Measurements from ENCODE around the gene HNRNPF.
A peak's percentile ranks its signal among the peaks of the same experiment; 100 is the strongest.
"Not testable (repeated sequence)": the region's sequence is repeated elsewhere in the genome, so short reads cannot be mapped to it uniquely, and the experiment has no call there.

HNRNPF gene

DNA sequence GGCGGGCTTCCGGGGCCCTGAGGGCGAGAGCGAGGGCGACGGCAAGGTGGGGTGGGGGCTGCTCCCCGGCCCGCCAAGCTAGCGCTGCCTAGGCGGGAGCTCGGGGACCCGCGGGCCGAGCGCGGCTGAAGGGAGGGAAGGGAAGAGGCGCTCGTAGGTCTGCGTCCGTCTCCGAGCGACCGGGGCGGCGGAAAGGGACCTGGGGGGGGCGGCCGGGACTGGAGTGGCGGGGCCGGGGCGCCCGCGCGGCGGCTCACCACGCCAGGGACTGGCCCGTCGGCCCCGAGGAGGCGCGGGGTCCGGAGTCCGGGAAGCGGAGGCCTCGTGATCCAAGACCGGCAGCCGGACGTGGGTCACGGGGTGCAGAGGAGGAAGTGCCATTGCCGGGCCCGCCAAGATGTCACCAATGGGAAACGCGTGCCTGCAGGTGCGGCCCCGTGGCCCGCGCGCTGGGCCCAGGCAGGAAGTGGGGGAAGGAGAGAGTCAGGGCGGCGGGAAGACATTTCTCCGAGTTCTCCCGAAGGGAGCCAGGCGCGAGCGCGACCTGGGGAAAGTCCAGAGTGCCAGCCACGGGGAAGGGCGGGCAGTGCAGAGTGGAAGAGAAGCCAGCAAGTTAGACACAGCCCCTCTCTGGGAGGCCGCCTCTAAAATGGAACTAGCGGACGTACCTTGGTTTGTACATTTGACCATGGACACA lies 11.9 kb downstream of the HNRNPF start:
- TF ChIP-seq, protein P1, sequence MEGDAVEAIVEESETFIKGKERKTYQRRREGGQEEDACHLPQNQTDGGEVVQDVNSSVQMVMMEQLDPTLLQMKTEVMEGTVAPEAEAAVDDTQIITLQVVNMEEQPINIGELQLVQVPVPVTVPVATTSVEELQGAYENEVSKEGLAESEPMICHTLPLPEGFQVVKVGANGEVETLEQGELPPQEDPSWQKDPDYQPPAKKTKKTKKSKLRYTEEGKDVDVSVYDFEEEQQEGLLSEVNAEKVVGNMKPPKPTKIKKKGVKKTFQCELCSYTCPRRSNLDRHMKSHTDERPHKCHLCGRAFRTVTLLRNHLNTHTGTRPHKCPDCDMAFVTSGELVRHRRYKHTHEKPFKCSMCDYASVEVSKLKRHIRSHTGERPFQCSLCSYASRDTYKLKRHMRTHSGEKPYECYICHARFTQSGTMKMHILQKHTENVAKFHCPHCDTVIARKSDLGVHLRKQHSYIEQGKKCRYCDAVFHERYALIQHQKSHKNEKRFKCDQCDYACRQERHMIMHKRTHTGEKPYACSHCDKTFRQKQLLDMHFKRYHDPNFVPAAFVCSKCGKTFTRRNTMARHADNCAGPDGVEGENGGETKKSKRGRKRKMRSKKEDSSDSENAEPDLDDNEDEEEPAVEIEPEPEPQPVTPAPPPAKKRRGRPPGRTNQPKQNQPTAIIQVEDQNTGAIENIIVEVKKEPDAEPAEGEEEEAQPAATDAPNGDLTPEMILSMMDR (IDR thresholded peaks at IDR 0.05) = peak; percentile 38
- H3K4me1 ChIP-seq (ENCODE audit: control insufficient read depth in 1 of 2, insufficient read depth in 1 of 2, low read depth in 1 of 2, low read length in 1 of 2) = peaks cover 61 to 62% of the 10 kb centered on the region in 2 experiments
- peaks cover 12% of the 10 kb centered on the region for H3K36me3 ChIP-seq
- no peaks in the 10 kb centered on the region for H3K27me3 ChIP-seq
- H3K27ac ChIP-seq = peak overlapping the region; percentile 98
- H3K4me3 ChIP-seq (ENCODE audit: low read depth in 1 of 2, low read length in 1 of 2) = peak overlapping the region; percentile 63 to 90
- H3K9me3 ChIP-seq = no peaks in the 10 kb centered on the region

DNA sequence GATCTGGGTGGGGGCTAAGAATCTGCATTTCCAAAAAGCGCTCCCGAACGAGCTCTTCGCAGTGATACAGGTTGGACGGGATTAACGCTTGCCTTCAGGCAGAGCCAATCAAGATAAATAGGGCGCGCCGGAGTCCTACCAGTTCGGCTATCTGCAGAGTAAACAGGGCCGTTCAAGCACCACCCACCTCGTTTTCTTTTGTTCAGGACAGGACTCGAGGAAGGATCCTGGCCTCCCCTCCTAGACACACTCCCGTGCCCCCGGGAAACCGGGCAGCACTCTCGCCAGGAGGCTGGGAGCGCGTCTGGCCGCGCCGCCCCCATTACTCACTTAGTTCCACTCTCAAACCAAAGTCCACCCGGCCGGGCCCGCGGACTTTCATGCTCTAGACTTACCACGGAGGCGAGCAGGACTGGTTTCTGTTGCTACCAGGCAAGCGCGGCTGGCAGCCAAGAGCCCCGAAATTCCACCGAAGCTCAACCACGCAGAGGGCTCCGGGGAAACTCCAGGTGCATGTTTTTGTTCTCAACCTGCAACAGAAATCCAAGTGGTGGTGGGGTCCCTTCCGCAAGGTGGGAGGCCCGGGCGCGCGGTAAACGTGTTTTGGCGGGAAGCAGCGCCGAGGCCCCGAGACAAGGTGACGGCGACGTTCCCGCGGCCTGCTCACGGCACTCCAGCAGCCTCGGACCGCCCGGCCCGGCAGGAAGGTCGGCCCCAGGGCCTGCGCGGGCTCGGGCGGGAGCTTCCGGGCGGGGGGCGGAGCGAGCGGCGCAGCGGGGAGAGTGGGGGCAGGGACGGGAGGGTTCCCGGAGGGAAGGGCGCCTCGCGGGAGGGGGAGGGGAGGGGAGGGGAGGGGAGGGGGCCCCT lies 12.7 kb downstream of the HNRNPF start:
- H3K36me3 ChIP-seq = peaks cover 20% of the 10 kb centered on the region
- peak overlapping the region; percentile 98 for H3K27ac ChIP-seq
- H3K4me1 ChIP-seq (ENCODE audit: control insufficient read depth in 1 of 2, insufficient read depth in 1 of 2, low read depth in 1 of 2, low read length in 1 of 2) = peaks cover 61 to 62% of the 10 kb centered on the region in 2 experiments
- H3K4me3 ChIP-seq (ENCODE audit: low read depth in 1 of 2, low read length in 1 of 2) = peak overlapping the region; percentile 63 to 90
- TF ChIP-seq, protein P1 (IDR thresholded peaks at IDR 0.05) = no peak
- no peaks in the 10 kb centered on the region for H3K9me3 ChIP-seq
- H3K27me3 ChIP-seq = no peaks in the 10 kb centered on the region

DNA sequence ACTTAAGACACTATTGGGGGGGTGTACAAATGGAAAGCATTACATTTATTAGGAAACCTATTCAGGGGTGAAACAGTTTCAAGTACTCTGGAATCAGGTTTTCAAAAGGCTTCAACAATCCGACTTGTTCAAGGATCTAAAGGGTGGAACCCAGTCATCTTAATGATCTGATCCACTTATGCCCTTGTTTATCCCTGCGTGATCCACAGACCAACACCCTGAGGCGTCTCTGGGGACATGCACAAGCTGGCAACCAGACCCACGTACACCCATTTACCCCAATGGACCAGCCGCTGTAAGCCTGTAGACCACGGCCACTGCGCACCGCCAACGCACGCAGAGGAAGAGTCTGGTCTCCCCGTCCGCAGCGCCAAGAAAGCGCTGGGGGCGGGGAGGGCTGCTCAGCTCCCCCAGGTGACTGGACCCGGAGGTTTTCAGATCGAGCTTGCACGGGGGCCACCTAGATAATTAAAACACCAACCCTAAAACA lies 13.4 kb downstream of the HNRNPF start:
- TF ChIP-seq, protein P1 (IDR thresholded peaks at IDR 0.05) = no peak
- Histone ChIP-seq H3K27me3 (no peaks in the 10 kb centered on the region), H3K4me3 (ENCODE audit: low read depth in 1 of 2, low read length in 1 of 2) (peak overlapping the region; percentile 63 to 90), H3K27ac (peak overlapping the region; percentile 98), H3K4me1 (ENCODE audit: control insufficient read depth in 1 of 2, insufficient read depth in 1 of 2, low read depth in 1 of 2, low read length in 1 of 2) (peaks cover 61 to 62% of the 10 kb centered on the region in 2 experiments), H3K9me3 (no peaks in the 10 kb centered on the region), H3K36me3 (peaks cover 27% of the 10 kb centered on the region)

DNA sequence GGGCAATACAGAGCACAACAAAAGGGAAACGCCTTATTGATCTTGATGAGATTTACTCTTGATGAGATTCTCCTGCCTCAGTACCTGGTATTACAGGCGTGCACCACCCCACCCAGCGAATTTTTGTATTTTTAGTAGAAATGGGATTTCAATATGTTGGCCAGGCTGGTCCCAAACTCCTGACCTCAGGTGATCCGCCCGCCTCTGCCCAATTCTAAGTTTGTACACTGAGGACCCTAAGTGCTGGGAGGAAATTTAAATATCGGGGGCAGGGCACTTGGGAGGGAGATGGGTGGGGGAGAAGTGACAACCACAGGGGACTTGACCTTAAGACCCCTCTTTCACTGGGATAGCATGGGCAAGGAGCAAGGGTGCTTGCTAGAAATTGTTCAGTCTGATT lies 14.1 kb downstream of the HNRNPF start:
- H3K36me3 ChIP-seq = peaks cover 34% of the 10 kb centered on the region
- H3K4me3 ChIP-seq (ENCODE audit: low read depth in 1 of 2, low read length in 1 of 2) = peak overlapping the region in 1 of 2 experiments; percentile 63
- no peaks in the 10 kb centered on the region for H3K9me3 ChIP-seq
- H3K27ac ChIP-seq = peak overlapping the region; percentile 98
- H3K27me3 ChIP-seq = no peaks in the 10 kb centered on the region
- TF ChIP-seq, protein P1 (IDR thresholded peaks at IDR 0.05) = no peak
- H3K4me1 ChIP-seq (ENCODE audit: control insufficient read depth in 1 of 2, insufficient read depth in 1 of 2, low read depth in 1 of 2, low read length in 1 of 2) = peaks cover 61 to 62% of the 10 kb centered on the region in 2 experiments

DNA sequence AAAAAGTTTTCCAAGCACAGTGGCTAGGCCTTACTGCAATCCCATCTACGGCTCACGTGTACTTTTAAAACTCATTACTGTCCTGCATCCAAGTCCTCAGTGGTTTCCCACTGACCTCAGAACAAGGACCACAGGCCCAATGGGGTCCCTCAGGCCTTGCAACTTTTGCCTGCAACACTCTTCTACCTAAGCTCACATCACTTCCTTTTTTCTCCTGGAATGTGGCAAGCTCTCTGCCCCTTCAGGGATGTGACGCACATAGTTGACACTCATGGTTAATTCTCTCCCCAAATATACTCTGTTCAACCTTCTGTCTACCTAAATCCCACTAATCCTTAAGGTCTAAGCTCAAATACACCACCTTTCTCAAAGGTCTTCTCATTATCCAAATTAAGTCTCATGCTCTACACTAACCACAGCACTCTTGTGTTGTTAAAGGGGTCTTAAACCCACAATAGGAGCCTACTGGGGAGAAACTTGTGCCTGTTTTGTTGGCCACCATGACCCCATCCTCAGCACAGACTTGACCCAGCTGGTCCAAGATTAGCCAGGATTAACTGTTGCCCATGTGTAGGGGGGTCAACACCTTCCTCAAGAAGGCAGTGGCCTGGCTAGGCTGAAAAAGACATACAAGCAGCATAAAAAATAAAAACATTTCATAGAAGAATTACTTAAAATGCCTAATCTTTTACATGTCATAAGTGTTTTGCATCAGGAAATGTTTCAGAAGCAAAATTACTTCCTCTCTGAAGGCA lies 15.2 kb downstream of the HNRNPF start:
- no peaks in the 10 kb centered on the region for H3K9me3 ChIP-seq
- H3K4me3 ChIP-seq (ENCODE audit: low read depth in 1 of 2, low read length in 1 of 2) = peak overlapping the region; percentile 24 to 35
- no peaks in the 10 kb centered on the region for H3K27me3 ChIP-seq
- peaks cover 55 to 56% of the 10 kb centered on the region in 2 experiments for H3K4me1 ChIP-seq (ENCODE audit: control insufficient read depth in 1 of 2, insufficient read depth in 1 of 2, low read depth in 1 of 2, low read length in 1 of 2)
- peak overlapping the region; percentile 98 for H3K27ac ChIP-seq
- H3K36me3 ChIP-seq = peaks cover 45% of the 10 kb centered on the region
- TF ChIP-seq, protein P1 (IDR thresholded peaks at IDR 0.05) = no peak

DNA sequence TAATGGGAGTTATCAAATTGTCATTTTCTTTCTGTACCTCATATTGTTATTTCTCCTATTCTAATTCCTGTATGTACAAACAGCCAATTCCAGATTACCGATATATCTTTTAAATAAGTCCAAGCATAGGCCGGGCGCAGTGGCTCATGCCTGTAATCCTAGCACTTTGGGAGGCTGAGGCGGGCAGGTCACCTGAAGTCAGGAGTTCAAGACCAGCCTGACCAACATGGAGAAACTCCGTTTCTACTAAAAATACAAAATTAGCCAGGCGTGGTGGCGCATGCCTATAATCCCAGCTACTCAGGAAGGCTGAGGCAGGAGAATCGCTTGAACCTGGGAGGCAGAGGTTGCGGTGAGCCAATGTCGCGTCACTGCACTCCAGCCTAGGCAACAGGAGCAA lies 15.8 kb downstream of the HNRNPF start:
- not testable (repeated sequence) for H3K4me3 ChIP-seq (ENCODE audit: low read depth in 1 of 2, low read length in 1 of 2); H3K27me3 ChIP-seq; H3K9me3 ChIP-seq
- Histone ChIP-seq H3K4me1 (ENCODE audit: control insufficient read depth in 1 of 2, insufficient read depth in 1 of 2, low read depth in 1 of 2, low read length in 1 of 2) (peaks cover 49 to 50% of the 10 kb centered on the region in 2 experiments), H3K36me3 (peaks cover 51% of the 10 kb centered on the region), H3K27ac (peak overlapping the region; percentile 98)

Data from neutrophil (primary cell).